Endothelial cell of umbilical vein (primary cell): ENCODE data around the gene EML1. TPM values are rescaled to one million over a fixed set of nuclear protein-coding genes. Genes with fewer than 3 reads are reported as not detected.

ENCODE experiments used
- BruUV-seq: library from RNA; stranded (reverse); fragments of 400-500 nt; replicated peaks from 2 replicates; lab custom pipeline; 2021; lab: Mats Ljungman, UMichigan
- CTCF ChIA-PET: fragments of 300-600, 350-600 bp; sonication (Branson Sonifier 250); formaldehyde crosslinking; loops from one replicate; lab custom pipeline; 2021; ENCODE audit warnings: antibody characterized with exemption, inconsistent platforms; lab: Charles Lee
- POLR2A ChIA-PET: fragments of 300-600, 350-600 bp; sonication (Branson Sonifier 250); formaldehyde crosslinking; loops from one replicate; lab custom pipeline; 2021; ENCODE audit warnings: antibody characterized with exemption, inconsistent platforms; lab: Charles Lee
- DNase-seq: peaks from one replicate; pipeline ENCODE4 v3.0.0-alpha.2; 2011; ENCODE audit warnings: low read depth, low spot score
- FAIRE-seq: peaks from 2 replicates; lab custom pipeline; 2011; peaks lifted over from hg19 to GRCh38; lab: Jason Lieb, UNC
- H2AFZ ChIP-seq: 2 replicates; pipeline ENCODE4 v1.6.0; 2012; ENCODE audit warnings: low read depth, low read length, control low read depth, inconsistent platforms
- H3K27ac ChIP-seq: 2 replicates; pipeline ENCODE4 v1.5.1; 2011; ENCODE audit warnings: low read depth, mild to moderate bottlenecking, control low read depth, low read length, moderate library complexity; ENCODE audit not compliant: insufficient read depth
- H3K27me3 ChIP-seq, 2 experiments: 2 replicates each; pipeline versions ENCODE4 v1.6.0 to v1.6.1; 2011; ENCODE audit warnings: low read length in 2 of 2, mixed read lengths in 1 of 2; ENCODE audit not compliant: control insufficient read depth in 2 of 2, insufficient read depth in 2 of 2
- H3K36me3 ChIP-seq, 2 experiments: 2 replicates in 1 of 2; 3 replicates in 1 of 2; pipeline ENCODE4 v1.5.1; 2011; ENCODE audit warnings: low read length in 2 of 2, mild to moderate bottlenecking in 1 of 2, moderate library complexity in 1 of 2; ENCODE audit not compliant: control insufficient read depth in 2 of 2, insufficient read depth in 2 of 2; ENCODE audit errors: extremely low read depth in 1 of 2
- H3K4me1 ChIP-seq: 3 replicates; pipeline ENCODE4 v1.5.1; 2011; ENCODE audit warnings: mild to moderate bottlenecking, low read length; ENCODE audit not compliant: control insufficient read depth, insufficient read depth; ENCODE audit errors: extremely low read depth
- H3K4me2 ChIP-seq: 2 replicates; pipeline ENCODE4 v1.6.1; 2011; ENCODE audit warnings: low read length, control low read depth, mixed read lengths; ENCODE audit not compliant: insufficient read depth
- H3K4me3 ChIP-seq, 3 experiments: fragments of 200-600 bp in 1 of 3; sonication (generic), shearing (Covaris generic) in 1 of 3; replicated peaks in 1 of 3; 2 replicates each; pipeline ENCODE4 v1.5.1; 2011 to 2016; ENCODE audit warnings: control low read depth in 3 of 3, low read length in 3 of 3, mild to moderate bottlenecking in 2 of 3, inconsistent platforms in 1 of 3, low read depth in 1 of 3, moderate library complexity in 1 of 3; ENCODE audit not compliant: insufficient read depth in 1 of 3
- H3K79me2 ChIP-seq: 2 replicates; pipeline ENCODE4 v1.6.0; 2012; ENCODE audit warnings: low read length, inconsistent platforms; ENCODE audit not compliant: control insufficient read depth, insufficient read depth
- H3K9ac ChIP-seq: replicated peaks from 2 replicates; pipeline ENCODE3; 2011; ENCODE audit warnings: low read length, control low read depth; ENCODE audit not compliant: insufficient read depth; ENCODE audit errors: extremely low read depth
- H3K9me1 ChIP-seq: replicated peaks from 3 replicates; pipeline ENCODE4 v1.6.0; 2011; ENCODE audit warnings: mild to moderate bottlenecking, low read length; ENCODE audit not compliant: control insufficient read depth, insufficient read depth; ENCODE audit errors: extremely low read depth
- H3K9me3 ChIP-seq: replicated peaks from 2 replicates; pipeline ENCODE4 v1.5.1; 2012; ENCODE audit warnings: low read length, inconsistent platforms; ENCODE audit not compliant: control insufficient read depth, insufficient read depth
- H4K20me1 ChIP-seq: replicated peaks from 2 replicates; pipeline ENCODE3; 2011; ENCODE audit warnings: mild to moderate bottlenecking, low read length; ENCODE audit not compliant: control insufficient read depth, insufficient read depth; ENCODE audit errors: extremely low read depth
- CTCF ChIP-seq, 2 donors: IDR thresholded peaks; 1 replicate in 1 of 2; 2 replicates in 1 of 2; pipeline ENCODE4 v1.5.1; 2011; ENCODE audit warnings: low read length in 2 of 2, mild to moderate bottlenecking in 2 of 2, moderate library complexity in 2 of 2, control low read depth in 1 of 2, inconsistent platforms in 1 of 2, low read depth in 1 of 2; ENCODE audit not compliant: insufficient read depth in 1 of 2; ENCODE audit errors: extremely low read depth in 1 of 2
- EZH2 ChIP-seq: IDR thresholded peaks from 2 replicates; pipeline ENCODE4 v1.6.1; 2012; ENCODE audit warnings: borderline replicate concordance, low read depth, mild to moderate bottlenecking, moderate library complexity, low read length, inconsistent platforms; ENCODE audit not compliant: severe bottlenecking
- FOS ChIP-seq: IDR thresholded peaks from 2 replicates; pipeline ENCODE4 v1.6.1; 2011; ENCODE audit warnings: mild to moderate bottlenecking, low read length, moderate library complexity, borderline replicate concordance; ENCODE audit not compliant: insufficient read depth
- GATA2 ChIP-seq: IDR thresholded peaks from 2 replicates; pipeline ENCODE4 v1.7.0; 2011; ENCODE audit warnings: low read depth, mild to moderate bottlenecking, moderate library complexity, mixed read lengths, low read length; ENCODE audit not compliant: insufficient read length, insufficient read depth
- JUN ChIP-seq: IDR thresholded peaks from 2 replicates; pipeline ENCODE4 v1.6.1; 2011; ENCODE audit warnings: borderline replicate concordance, low read depth; ENCODE audit not compliant: insufficient read length, insufficient read depth
- MYC ChIP-seq: IDR thresholded peaks from one replicate; pipeline ENCODE4 v1.6.1; 2011; ENCODE audit warnings: mild to moderate bottlenecking, low read depth, low read length
- POLR2A ChIP-seq: IDR thresholded peaks from 2 replicates; pipeline ENCODE4 v1.6.1; 2012; ENCODE audit warnings: low read depth, mild to moderate bottlenecking, control low read depth, low read length
- POLR2AphosphoS5 ChIP-seq: IDR thresholded peaks from 2 replicates; pipeline ENCODE4 v1.6.1; 2012; ENCODE audit warnings: low read depth, mild to moderate bottlenecking, control low read depth, low read length, moderate library complexity; ENCODE audit not compliant: insufficient read depth
- dilution Hi-C: fragments of 300-500 bp; cut with MboI; formaldehyde crosslinking; loops from one replicate; pipeline ENCODE4 v1.15.0; 2019; ENCODE audit warnings: low sequenced_read_pairs; ENCODE audit not compliant: extremely low pct_ligation_motif_present
- intact Hi-C: fragments of 100-400 bp; cut with micrococcal nuclease; formaldehyde crosslinking; loops from one replicate; pipeline ENCODE4 v1.10.0; 2022
- polyA plus RNA-seq, 4 experiments: library from polyadenylated mRNA; depleted of rRNA in 3 of 4; stranded (reverse) in 3 of 4; unstranded in 1 of 4; fragments of >200 nt; gene quantifications; 2 replicates each; pipeline versions ENCODE4 v1.2.1 to v1.2.3, GENCODE V29; 2011 to 2012; ENCODE audit warnings: missing spikeins in 1 of 4
- total RNA-seq: library from RNA; stranded (reverse); gene quantifications from 2 replicates; pipeline ENCODE4 v1.2.3, GENCODE V29; 2021
- TF ChIP-seq, protein P1 (sequence below): IDR thresholded peaks from 2 replicates; pipeline ENCODE4 v1.6.1; 2011; ENCODE audit not compliant: insufficient read depth, insufficient read length

The EML1 gene
- total and polyA plus RNA-seq, 2 donors (not counting 3 experiments of a cell fraction or from before 2014, with no cell fraction given), result 22.9 to 33.0 TPM

DNA sequence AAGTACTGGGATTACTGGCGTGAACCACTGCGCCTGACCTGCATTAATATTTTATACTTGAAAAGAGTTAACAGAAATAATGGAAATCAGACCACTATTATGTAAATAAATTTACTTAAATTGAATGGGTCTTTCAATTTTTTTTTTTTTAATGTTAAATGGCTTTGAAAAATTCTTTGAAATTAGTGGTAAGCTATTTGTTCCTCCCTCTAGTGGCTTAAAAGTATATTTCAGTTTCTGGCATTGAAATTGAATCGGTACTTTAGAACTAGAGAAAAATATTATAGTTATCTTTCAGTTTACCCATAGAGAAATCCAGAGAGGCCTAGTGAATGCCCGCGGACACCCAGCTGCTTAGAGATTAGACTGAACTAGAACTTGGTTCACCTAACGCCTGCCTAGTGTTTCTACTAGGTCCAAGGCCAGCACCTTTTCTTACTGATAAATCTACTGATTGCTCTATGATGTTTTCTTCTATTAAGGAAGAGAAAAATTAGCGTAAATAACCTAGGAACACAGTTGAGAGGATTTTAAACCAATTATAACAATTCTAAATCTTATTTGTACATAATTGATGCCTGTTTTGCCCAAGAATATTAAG, 106.5 kb downstream of the EML1 start:
- Histone ChIP-seq H3K36me3 (peaks cover 0 to 4% of the 10 kb centered on the region in 2 experiments), H3K9me3 (no peaks in the 10 kb centered on the region), H3K9me1 (no peaks in the 10 kb centered on the region), H3K27ac (no peak overlapping the region), H3K9ac (no peak overlapping the region), H3K79me2 (no peaks in the 10 kb centered on the region), H3K4me2 (no peak overlapping the region), H3K4me1 (no peaks in the 10 kb centered on the region), H3K27me3 (no peaks in the 10 kb centered on the region), H2AFZ (no peak overlapping the region), H4K20me1 (no peaks in the 10 kb centered on the region), H3K4me3 (no peak overlapping the region)
- FAIRE-seq (peak; percentile 57), DNase-seq (peak; percentile 45)
- intact Hi-C loops (loop anchor here (1.0 kb wide), 1 partner anchor 217 kb away; no protein-coding TSS in a partner anchor), dilution Hi-C loops (no loop called here)
- CTCF ChIA-PET, result interaction anchor here (0.6 to 3.0 kb wide), 62 partner anchors 9 to 508 kb away, joined by 3 to 34 read pairs (median 4); partner anchors contain the start of genes CYP46A1 and EML1
- POLR2A ChIA-PET, result interaction anchor here (0.6 kb wide), 1 partner anchor 72 kb away, joined by 7 read pairs; no protein-coding TSS in a partner anchor
- no TSS peak for BruUV-seq
- TF ChIP-seq CTCF (IDR thresholded peaks at IDR 0.05; ENCODE audit: extremely low read depth in 1 of 2, insufficient read depth in 1 of 2, low read depth in 1 of 2, low read length in 2 of 2), result peak; percentile 21 to 29
- no peak for TF ChIP-seq EZH2

- no peak overlapping the region for H3K27ac ChIP-seq
- TF ChIP-seq, protein P1, sequence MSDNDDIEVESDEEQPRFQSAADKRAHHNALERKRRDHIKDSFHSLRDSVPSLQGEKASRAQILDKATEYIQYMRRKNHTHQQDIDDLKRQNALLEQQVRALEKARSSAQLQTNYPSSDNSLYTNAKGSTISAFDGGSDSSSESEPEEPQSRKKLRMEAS, result no peak
- TF ChIP-seq POLR2AphosphoS5 (no peak), EZH2 (no peak), FOS (no peak), MYC (no peak), JUN (no peak), POLR2A (no peak), GATA2 (no peak), CTCF (IDR thresholded peaks at IDR 0.05; ENCODE audit: extremely low read depth in 1 of 2, insufficient read depth in 1 of 2, low read depth in 1 of 2, low read length in 2 of 2) (no peak)
- intact Hi-C loops (no loop called here), dilution Hi-C loops (no loop called here)
- no peaks in the 10 kb centered on the region for H4K20me1 ChIP-seq
- no TSS peak for BruUV-seq
- no peaks in the 10 kb centered on the region for H3K9me1 ChIP-seq
- no peak overlapping the region for H3K9ac ChIP-seq
- no peak overlapping the region for H2AFZ ChIP-seq
- ChIA-PET CTCF (no interaction called here), POLR2A (no interaction called here)
- no peak overlapping the region for H3K4me2 ChIP-seq
- H3K4me1 ChIP-seq, result no peaks in the 10 kb centered on the region
- H3K9me3 ChIP-seq, result no peaks in the 10 kb centered on the region
- FAIRE-seq (no peak), DNase-seq (no peak)
- no peaks in the 10 kb centered on the region for H3K79me2 ChIP-seq
- no peaks in the 10 kb centered on the region for H3K27me3 ChIP-seq
- peaks cover 1 to 2% of the 10 kb centered on the region in 2 experiments for H3K36me3 ChIP-seq
- H3K4me3 ChIP-seq, result no peak overlapping the region
Observed at GRCh38 chr14:99902925-99903324, 109.7 kb downstream of the EML1 start.
